Upper lobe of right lung (tissue), 1 donor: Measurements from ENCODE around the gene SIGLEC6. TPM values are rescaled to one million over a fixed set of nuclear protein-coding genes. Genes with fewer than 3 reads are reported as not detected.

Source experiments
- ATAC-seq: fragments of 200-7000 bp; cut with Tn5 transposase; one replicate; pipeline ENCODE4 v1.9.1; 2020; ENCODE audit warnings: mild to moderate bottlenecking, moderate library complexity
- DNase-seq: peaks from one replicate; pipeline ENCODE4 v3.0.0-alpha.2; 2020
- H3K27ac ChIP-seq: fragments of 200-600 bp; one replicate; pipeline ENCODE4 v1.8.0; 2022
- H3K27me3 ChIP-seq: fragments of 200-600 bp; one replicate; pipeline ENCODE4 v1.8.0; 2022; ENCODE audit warnings: mild to moderate bottlenecking
- H3K36me3 ChIP-seq: fragments of 200-600 bp; one replicate; pipeline ENCODE4 v1.8.0; 2022
- H3K4me1 ChIP-seq: fragments of 200-600 bp; one replicate; pipeline ENCODE4 v1.8.0; 2022
- H3K4me3 ChIP-seq: fragments of 200-600 bp; one replicate; pipeline ENCODE4 v1.8.0; 2022; ENCODE audit warnings: mild to moderate bottlenecking
- H3K9me3 ChIP-seq: fragments of 200-600 bp; one replicate; pipeline ENCODE4 v1.8.0; 2022
- CTCF ChIP-seq: fragments of 200-600 bp; IDR thresholded peaks from one replicate; pipeline ENCODE4 v1.8.0; 2022; ENCODE audit warnings: antibody characterized with exemption
- intact Hi-C: fragments of 100-400 bp; cut with DNase I; formaldehyde crosslinking; loops from one replicate; pipeline ENCODE4 v1.11.0; 2022
- total RNA-seq: library from RNA; stranded (reverse); fragmentation: NEBNext Ultra II Directional; extraction: Animal tissue kit (Norgen Biotek cat#: 25700); gene quantifications from one replicate; pipeline ENCODE4 v1.2.1, GENCODE V29; 2021
- donor health status: DM: no; HTN: yes; CAD: no; lungs with severe emphysema.

Gene SIGLEC6
- total RNA-seq, 1 donor from 2014 or later: 9.4 TPM

- no peak for TF ChIP-seq CTCF
- intact Hi-C loops: no loop called here
- no peaks in the 10 kb centered on the region for H3K9me3 ChIP-seq
- DNase-seq (no peak), ATAC-seq (peak; percentile 29)
- peaks cover 15% of the 10 kb centered on the region for H3K27me3 ChIP-seq
- no peaks in the 10 kb centered on the region for H3K4me1 ChIP-seq
- no peak overlapping the region for H3K4me3 ChIP-seq
- no peak overlapping the region for H3K27ac ChIP-seq
- H3K36me3 ChIP-seq: no peaks in the 10 kb centered on the region
These were observed 63.5 kb downstream of the SIGLEC6 start for GRCh38 chr19:51467864-51468544.

Other genes with a start within 250 kb of the SIGLEC6 start
- gene IGLON5, start 220.0 kb downstream of the SIGLEC6 start, total RNA-seq: not detected
- gene VSIG10L, start 189.5 kb downstream of the SIGLEC6 start, total RNA-seq: 2.1 TPM
- 54.5 TPM for gene ETFB, start 165.3 kb downstream of the SIGLEC6 start, total RNA-seq
- gene CLDND2, start 162.7 kb downstream of the SIGLEC6 start, total RNA-seq: 0.64 TPM
- 25.1 TPM for gene NKG7, start 159.0 kb downstream of the SIGLEC6 start, total RNA-seq
- not detected for gene LIM2, start 143.7 kb downstream of the SIGLEC6 start, total RNA-seq
- gene C19orf84, start 141.1 kb downstream of the SIGLEC6 start, total RNA-seq: not detected
- gene SIGLEC10, start 114.0 kb downstream of the SIGLEC6 start, total RNA-seq: 12.6 TPM
- 2.1 TPM for gene SIGLEC8, start 73.2 kb downstream of the SIGLEC6 start, total RNA-seq
- not detected for gene CEACAM18, start 53.1 kb downstream of the SIGLEC6 start, total RNA-seq
- gene SIGLEC12, start 29.9 kb downstream of the SIGLEC6 start, total RNA-seq: 3.7 TPM
- gene ZNF175, start 39.6 kb upstream of the SIGLEC6 start, total RNA-seq: 13.8 TPM
- 0.90 TPM for gene SIGLEC5, start 98.7 kb upstream of the SIGLEC6 start, total RNA-seq
- 11.8 TPM for gene SIGLEC14, start 115.2 kb upstream of the SIGLEC6 start, total RNA-seq
- 24.0 TPM for gene SPACA6, start 161.7 kb upstream of the SIGLEC6 start, total RNA-seq
- 3.7 TPM for gene HAS1, start 192.3 kb upstream of the SIGLEC6 start, total RNA-seq
- 53.3 TPM for gene FPR1, start 220.2 kb upstream of the SIGLEC6 start, total RNA-seq
- 12.5 TPM for gene FPR2, start 229.5 kb upstream of the SIGLEC6 start, total RNA-seq